Mesendoderm (in vitro differentiated cells): ENCODE measurements around the gene NDP.

ENCODE experiments used
- DNase-seq: peaks from one replicate; pipeline ENCODE4 v3.0.0; 2013
- H2AK5ac ChIP-seq: 2 replicates; pipeline ENCODE4 v1.6.1; 2013; ENCODE audit warnings: low read length, inconsistent platforms
- H2BK120ac ChIP-seq: 2 replicates; pipeline ENCODE4 v1.6.1; 2013; ENCODE audit warnings: low read depth, mild to moderate bottlenecking, low read length, moderate library complexity, mixed read lengths
- H2BK15ac ChIP-seq: replicated peaks from 2 replicates; pipeline ENCODE4 v1.6.1; 2013; ENCODE audit warnings: low read depth, mild to moderate bottlenecking, moderate library complexity
- H2BK5ac ChIP-seq: 2 replicates; pipeline ENCODE4 v1.6.1; 2013; ENCODE audit warnings: low read length, inconsistent platforms
- H3K18ac ChIP-seq: 2 replicates; pipeline ENCODE4 v1.6.1; 2013; ENCODE audit warnings: mild to moderate bottlenecking, low read length, mixed read lengths
- H3K23ac ChIP-seq: one replicate; pipeline ENCODE4 v1.6.1; 2013; ENCODE audit warnings: low read length
- H3K27ac ChIP-seq: 2 replicates; pipeline ENCODE4 v1.5.1; 2013; ENCODE audit warnings: low read depth, mild to moderate bottlenecking, inconsistent platforms, low read length, moderate library complexity
- H3K27me3 ChIP-seq: 2 replicates; pipeline ENCODE4 v1.6.1; 2013; ENCODE audit warnings: low read length, control low read depth, mild to moderate bottlenecking, inconsistent platforms; ENCODE audit not compliant: insufficient read depth, poor library complexity
- H3K36me3 ChIP-seq: 2 replicates; pipeline ENCODE4 v1.6.1; 2013; ENCODE audit warnings: low read length, inconsistent platforms; ENCODE audit not compliant: control insufficient read depth, insufficient read depth
- H3K4ac ChIP-seq: one replicate; pipeline ENCODE4 v1.6.1; 2013; ENCODE audit warnings: low read depth, mild to moderate bottlenecking, low read length, moderate library complexity
- H3K4me1 ChIP-seq: 2 replicates; pipeline ENCODE4 v1.6.1; 2013; ENCODE audit warnings: low read depth, low read length, inconsistent platforms; ENCODE audit not compliant: control insufficient read depth
- H3K4me2 ChIP-seq: 2 replicates; pipeline ENCODE4 v1.6.1; 2013; ENCODE audit warnings: low read length
- H3K4me3 ChIP-seq: 2 replicates; pipeline ENCODE4 v1.5.1; 2013; ENCODE audit warnings: mild to moderate bottlenecking, low read length
- H3K56ac ChIP-seq: one replicate; pipeline ENCODE4 v1.6.1; 2013; ENCODE audit warnings: low read length
- H3K79me1 ChIP-seq: 2 replicates; pipeline ENCODE4 v1.6.1; 2013; ENCODE audit warnings: low read length, inconsistent platforms
- H3K79me2 ChIP-seq: 2 replicates; pipeline ENCODE4 v1.6.1; 2013; ENCODE audit warnings: mild to moderate bottlenecking, low read length; ENCODE audit not compliant: control insufficient read depth, insufficient read depth
- H3K9ac ChIP-seq: 2 replicates; pipeline ENCODE4 v1.6.1; 2013; ENCODE audit warnings: low read length, inconsistent platforms
- H4K5ac ChIP-seq: one replicate; pipeline ENCODE4 v1.6.1; 2013; ENCODE audit warnings: low read length
- H4K8ac ChIP-seq: one replicate; pipeline ENCODE4 v1.6.1; 2013; ENCODE audit warnings: low read depth, mild to moderate bottlenecking, control low read depth, low read length, moderate library complexity
- WGBS: extraction: QIAGEN DNeasy Blood & Tissue Kit; methylation state at CpG from one replicate; pipeline ENCODE4 v1.1.7; 2013; ENCODE audit warnings: low lambda C conversion rate, missing lambda C conversion rate; ENCODE audit not compliant: insufficient coverage; ENCODE audit errors: extremely low coverage; 5-methylcytosine and 5-hydroxymethylcytosine counted together

The NDP gene

DNA sequence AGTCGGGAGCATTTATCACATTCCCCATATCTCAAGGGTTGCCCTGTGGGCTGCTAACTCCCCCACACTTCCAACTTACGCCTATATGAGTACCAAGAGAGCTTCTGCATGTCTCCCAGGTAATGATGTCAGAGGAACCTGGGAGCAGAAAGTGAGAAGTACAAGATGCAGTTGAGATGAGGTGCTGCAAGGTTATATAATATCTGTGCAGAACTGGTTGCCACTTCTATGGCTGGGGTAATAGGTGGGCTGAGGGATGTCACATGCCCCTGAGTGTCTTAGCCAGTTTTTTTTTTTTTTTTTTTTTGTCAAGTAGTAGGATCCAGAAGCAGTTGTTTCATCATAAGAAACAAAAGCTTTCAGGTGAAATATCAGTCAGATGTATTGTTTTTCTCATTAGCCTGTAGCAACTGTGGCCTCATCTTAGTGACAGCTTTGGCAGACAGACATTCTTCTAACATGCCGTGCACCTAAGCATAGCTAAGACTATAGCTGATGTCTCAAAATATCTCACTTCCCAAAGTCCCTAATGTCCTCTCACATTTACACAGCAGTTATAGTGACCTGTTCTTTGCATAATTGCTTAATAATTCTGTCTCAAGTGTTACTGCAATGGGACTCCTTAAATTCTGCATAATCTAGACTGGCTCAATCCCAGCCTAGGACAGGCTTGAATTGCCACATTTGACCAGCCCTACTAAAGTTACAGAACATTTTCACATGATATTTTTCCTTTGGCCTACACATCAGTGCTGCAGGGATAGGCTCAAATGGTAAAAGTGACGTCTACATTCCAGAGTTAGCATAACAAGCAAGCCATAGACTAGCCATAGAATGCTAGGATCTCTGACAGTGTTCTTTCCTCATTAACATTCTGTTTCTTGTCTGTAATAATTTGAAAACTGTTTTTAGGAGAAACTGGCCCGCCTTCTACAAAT lies 73.0 kb downstream of the NDP start:
- no CpG with 5 or more reads among the region's 5 CpGs for WGBS
- Histone ChIP-seq H3K56ac (no peak overlapping the region), H3K4me2 (no peak overlapping the region), H3K27me3 (no peaks in the 10 kb centered on the region), H3K4ac (no peak overlapping the region), H2BK120ac (no peak overlapping the region), H3K36me3 (no peaks in the 10 kb centered on the region), H3K4me1 (no peaks in the 10 kb centered on the region), H2BK15ac (no peak overlapping the region), H2AK5ac (no peak overlapping the region), H3K23ac (no peak overlapping the region), H3K27ac (no peak overlapping the region), H3K79me1 (no peaks in the 10 kb centered on the region), H4K5ac (no peak overlapping the region), H2BK5ac (no peak overlapping the region), H3K79me2 (no peaks in the 10 kb centered on the region), H3K4me3 (no peak overlapping the region), H3K9ac (no peak overlapping the region), H4K8ac (no peak overlapping the region), H3K18ac (no peak overlapping the region)
- no peak for DNase-seq
